ENCODE results near the gene HNRNPL.
"Not testable (repeated sequence)": the region's sequence is repeated elsewhere in the genome, so short reads cannot be mapped to it uniquely, and the experiment has no call there.

HNRNPL gene

DNA sequence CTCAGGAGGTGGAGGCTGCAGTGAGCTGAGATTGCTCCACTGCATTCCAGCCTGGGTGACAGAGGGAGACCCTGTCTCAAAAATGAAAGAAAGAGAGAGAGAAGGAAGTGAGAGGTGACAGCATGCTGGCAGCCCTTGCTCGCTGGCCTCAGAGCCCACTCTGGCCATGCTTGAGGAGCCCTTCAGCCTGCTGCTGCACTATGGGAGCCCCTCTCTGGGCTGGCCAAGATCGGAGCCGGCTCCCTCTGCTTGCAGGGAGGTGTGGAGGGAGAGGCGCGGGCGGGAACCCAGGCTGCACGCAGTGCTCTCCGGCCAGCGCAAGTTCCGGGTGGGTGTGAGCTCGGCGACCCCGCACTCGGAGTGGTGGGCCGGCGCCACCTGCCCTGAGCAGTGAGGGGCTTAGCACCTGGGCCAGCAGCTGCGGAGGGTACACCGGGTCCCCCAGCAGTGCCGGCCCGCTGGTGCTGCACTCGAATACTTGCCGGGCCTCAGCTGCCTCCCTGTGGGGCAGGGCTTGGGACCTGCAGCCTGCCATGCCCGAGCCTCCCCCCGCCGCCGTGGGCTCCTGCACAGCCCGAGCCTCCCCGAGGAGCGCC lies 28.5 kb downstream of the HNRNPL start:
- DNase-seq, result not testable (repeated sequence)

DNA sequence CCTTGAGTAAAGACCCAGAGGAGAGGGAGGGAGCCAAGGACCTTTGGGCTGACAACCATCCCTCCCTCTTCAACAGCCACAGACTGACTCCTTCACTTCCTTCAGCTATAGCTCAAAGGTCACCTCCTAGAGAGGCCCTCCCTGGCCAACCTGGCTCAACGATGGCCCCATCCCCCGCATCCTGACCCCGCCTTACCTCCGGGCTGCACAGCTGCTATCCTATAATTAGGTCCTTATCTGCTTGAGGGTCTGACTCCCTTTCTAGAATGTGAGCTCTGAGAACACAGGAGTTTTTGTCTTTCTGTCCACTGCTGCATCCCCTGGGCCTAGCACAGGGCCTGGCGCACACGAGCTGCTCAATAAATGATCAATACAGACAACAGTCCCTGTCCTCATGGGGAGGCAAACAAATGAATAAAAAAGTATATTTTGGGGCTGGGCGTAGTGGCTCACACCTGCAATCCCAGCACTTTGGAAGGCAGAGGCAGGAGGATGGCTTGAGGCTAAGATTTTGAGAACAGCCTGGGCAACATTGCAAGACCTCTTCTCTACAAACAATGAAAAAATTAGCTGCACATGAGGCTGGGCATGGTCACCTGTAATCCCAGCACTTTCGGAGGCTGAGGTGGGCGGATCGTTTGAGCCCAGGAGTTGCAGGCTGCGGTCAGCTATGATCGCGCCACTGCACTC lies 30.4 kb downstream of the HNRNPL start:
- DNase-seq, result no peak

DNA sequence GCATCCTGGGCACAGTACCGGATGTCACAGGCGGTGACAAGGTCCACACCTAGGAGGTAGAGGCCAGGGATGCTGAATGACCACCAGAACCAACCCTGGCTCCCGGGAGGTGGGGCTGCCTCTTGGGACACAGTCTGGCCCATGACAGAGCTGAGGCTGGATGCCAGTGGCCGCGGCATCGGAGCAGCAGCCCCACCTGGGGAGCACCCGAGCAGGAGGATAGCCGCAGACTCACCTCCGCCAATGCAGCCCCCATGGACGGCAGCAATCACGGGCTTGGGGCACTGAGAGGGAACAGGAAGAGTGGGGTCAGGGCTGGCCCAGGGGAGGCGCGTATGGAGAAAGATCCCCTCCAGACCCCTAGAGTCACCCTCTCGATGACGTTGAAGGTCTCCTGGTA lies 32.7 kb downstream of the HNRNPL start:
- DNase-seq, result no peak

DNA sequence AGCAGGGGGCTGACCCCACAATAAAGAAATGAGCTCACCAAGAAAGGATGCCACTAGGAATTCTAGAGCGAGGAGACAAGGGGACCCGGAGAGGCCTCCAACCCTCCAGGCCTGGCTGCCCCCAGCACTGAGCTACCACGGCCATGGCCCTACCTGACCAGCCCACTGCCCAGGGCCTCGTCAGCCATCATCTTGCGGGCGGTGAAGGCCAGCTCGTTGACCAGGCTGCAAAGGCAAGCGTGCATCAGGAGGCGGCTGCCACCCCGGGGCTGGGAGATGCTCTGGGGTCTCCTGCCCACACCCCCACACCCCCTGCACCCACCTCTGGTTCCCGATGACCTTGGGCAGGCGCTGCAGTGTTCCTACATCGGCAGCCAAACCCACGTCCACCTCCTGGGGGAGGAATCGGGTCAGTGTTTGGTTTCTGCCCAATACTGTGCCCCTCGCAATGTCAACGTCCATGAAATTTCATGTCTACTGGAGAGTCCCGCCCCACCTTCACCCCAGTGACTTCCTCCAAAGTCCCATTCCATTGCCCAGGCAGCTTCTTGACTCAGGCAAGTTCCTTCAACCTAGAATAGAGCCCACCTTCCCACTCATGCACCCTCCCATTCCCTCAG lies 33.5 kb downstream of the HNRNPL start:
- DNase-seq, result no peak

DNA sequence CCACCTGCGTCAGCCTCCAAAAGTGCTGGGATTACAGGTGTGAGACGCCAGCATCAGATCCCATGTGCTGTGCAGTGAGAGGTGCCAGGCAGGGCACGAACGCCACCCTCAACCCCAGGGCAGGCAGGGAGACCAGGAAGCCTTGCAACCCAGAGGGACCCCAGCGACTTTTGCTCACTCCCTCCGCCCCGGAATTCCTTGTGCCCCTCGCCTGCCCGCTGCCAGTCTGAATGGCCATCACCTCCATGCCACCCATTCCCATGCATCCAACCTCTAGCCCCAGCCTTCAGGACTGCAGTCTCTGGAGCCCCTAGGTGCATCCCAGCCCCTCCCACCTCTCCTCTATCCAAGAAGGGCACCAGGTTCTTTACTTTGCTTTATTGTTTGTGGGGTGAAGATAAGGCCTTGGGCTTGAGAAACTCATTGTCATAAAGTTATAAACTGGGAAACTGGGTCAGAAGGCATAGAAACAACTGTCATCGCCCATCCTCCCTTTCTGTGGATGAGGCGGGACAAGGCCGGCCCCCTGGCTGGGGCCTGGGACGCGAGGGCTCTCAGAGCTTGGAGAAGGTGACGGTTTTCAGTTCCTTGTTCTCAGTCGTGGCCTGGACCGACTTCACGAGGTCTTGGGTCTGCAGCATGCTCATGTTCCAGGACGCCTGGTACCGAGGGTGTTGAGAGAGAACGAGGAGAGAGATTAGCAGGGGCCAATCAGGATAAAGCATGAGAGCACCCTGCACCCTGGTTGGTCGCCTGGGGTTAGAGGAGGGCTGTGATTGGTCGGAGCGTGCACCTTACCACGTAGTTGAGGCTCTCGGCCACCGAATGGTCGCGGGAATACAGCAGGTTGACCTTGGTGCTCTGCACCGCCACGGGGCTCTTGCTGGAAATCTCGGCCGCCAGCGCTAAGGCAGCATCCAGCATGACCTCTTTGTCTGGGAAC lies 34.5 kb downstream of the HNRNPL start:
- no peak for DNase-seq

DNA sequence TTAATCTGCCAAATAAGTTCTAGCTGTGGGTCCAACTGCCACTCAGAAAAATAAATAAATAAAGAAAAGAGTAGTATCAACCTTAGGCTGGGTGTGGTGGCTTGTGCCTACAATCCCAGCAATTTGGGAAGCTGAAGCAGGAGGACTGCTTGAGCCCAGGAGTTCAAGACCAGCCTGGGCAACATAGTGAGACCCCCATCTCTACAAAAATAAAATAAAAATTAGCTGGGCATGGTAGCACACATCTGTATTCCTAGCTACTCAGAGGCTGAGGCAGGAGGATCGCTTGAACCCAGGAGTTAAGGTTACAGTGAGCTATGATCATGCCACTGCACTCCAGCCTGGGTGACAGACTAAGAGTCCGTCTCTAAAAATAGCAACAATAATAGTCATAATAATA lies 35.9 kb downstream of the HNRNPL start:
- DNase-seq, result not testable (repeated sequence)

DNA sequence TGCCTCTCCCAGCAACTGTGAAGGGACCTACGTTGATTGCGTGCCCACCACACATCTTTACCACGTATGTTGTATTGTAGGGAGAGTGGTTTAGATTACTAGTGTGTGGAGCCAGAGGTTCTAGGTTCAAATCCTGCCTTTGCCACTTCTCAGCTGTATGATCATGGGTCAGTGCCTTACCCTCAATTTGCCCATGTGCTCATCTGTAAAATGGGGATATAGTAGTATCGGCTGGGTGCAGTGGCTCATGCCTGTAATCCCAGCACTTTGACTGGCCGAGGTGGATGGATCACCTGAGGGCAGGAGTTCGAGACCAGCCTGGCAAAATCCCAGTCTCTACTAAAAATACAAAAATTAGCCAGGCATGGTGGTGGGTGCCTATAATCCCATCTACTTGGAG lies 36.5 kb downstream of the HNRNPL start:
- no peak for DNase-seq

DNA sequence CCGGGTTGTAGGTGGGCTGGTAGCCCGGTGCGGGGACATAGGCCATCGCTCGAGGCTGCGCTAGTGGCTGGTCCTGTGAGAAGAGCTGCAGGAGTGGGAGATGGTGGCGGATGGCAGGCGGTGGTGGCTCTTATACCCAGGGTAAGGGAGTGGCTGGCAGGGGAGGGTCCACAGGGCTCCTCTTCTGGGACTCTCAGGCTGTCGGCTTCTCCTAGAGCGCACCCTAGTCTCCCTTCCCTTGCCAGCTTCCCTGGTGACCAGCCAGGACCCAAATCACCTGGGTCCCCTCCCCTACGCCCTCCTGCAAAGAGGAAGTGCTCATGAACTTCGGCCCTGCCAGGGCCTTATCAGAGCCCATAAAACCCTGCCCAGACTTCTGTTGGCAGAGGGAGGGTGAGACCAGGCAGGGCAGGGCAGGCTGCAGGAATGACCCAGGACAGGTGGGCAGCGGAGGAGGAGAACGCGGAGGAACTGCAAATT lies 36.9 kb downstream of the HNRNPL start, which contains the start of gene LGALS4:
LGALS4 (minus strand) TSS at position 105 of the 480 bp plus-strand sequence; CDS start at position 46, 59 bp downstream.
- DNase-seq, result no peak

DNA sequence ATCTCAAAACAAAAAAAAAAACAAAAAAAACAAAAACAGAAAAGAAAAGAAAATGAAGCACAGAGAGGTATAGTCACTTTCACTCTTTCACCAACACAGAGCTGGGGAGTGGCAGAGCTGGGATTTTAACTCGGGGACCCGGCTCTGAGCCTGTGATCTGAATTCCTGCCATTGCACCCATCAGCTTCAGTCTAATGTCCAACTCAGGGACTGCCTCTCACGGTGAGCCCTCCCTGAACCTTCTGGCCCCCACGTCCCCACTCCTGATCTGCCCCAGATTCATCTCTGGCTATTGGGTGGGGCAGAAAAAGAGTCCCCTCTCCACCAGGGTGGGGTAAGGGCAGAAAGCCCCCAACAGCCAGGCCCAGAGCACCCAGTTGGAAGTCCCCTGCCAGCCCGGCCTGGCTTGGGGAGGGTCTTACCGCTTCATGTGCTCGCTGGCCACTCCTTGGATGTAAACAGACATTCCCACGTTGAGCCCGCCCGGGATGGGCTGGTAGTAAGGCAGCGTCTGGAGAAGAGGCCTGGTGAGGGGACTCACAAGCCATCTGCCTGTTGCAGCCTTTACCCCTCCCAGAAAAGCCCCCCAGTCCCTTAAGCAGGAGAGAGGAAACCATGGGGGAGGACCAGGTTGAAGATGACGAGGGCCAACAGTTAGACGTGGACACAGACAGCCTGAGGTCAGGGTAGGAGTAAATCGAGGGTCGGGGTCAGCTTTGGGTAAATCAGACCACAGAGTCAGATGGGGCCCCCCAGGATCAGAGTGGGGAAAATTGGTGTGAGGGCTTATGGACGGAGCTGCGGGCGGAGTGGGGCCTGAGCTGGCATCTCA lies 37.6 kb downstream of the HNRNPL start:
- no peak for DNase-seq

DNA sequence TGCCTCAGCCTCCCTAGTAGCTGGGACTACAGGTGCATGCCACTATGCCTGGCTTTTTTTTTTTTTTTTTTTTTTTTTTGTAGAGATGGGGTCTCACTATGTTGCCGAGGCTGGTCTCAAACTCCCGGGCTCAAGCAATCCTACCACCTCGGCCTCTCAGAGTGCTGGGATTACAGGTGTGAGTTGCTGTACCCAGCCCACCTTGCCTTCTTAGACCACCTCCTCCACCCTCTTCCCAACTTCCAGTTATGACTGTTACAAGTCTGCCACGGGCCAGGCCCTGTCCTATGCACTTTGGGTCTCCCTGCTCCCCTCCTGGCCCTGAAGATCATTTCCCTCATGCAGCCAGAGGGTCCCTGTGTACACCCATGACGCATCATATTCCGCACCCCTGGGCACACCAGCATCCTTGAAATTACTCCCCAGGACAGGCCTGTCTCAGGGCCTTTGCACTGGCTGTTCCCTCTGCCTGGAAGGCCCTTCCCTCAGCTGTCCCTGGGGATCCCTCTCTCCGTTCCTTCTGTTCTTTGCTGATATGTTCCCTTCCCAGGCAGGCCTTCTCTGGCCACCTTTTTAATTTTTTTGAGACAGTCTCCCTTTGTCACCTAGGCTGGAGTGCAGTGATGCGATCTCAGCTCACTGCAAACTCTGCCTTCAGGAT lies 40.1 kb downstream of the HNRNPL start:
- DNase-seq, result no peak

DNA sequence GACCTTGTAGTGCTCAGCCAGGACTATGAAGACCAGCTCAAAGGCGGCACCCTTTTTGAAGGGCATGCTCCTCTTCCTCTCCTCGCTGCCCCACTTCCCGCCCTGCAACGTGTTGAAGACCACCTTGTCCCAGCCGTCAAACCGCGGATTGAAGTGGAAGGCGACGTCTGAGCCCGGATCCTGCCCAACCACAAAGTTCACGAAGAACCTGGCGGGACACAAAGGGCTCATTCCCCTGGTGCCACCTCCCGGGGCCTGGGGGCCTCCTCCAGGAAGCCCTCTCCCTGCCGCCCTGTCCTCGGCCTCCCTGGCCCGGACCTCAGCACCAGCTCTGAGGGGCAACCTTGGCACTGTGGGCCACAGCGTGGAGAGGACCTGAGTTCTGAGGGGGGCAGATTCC lies 41.0 kb downstream of the HNRNPL start:
- DNase-seq, result no peak

DNA sequence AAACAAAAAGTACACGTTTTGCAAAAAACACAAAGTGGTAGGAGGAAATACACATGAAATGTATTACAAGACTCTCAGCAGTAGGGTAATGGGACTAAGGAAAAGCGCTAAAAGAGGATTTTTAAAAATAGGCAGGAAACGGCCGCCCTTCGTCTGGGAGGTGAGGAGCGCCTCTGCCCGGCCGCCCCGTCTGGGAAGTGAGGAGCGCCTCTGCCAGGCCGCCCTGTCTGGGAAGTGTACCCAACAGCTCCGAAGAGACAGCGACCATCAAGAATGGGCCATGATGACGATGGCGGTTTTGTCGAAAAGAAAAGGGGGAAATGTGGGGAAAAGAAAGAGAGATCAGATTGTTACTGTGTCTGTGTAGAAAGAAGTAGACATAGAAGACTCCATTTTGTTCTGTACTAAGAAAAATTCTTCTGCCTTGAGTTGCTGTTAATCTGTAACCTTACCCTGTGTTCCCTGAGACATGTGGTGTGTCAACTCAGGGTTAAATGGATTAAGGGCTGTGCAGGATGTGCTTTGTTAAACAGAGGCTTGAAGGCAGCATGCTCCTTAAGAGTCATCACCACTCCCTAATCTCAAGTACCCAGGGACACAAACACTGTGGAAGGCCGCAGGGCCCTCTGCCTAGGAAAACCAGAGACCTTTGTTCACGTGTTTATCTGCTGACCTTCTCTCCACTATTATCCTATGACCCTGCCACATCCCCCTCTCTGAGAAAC lies 42.2 kb downstream of the HNRNPL start:
- not testable (repeated sequence) for DNase-seq

DNA sequence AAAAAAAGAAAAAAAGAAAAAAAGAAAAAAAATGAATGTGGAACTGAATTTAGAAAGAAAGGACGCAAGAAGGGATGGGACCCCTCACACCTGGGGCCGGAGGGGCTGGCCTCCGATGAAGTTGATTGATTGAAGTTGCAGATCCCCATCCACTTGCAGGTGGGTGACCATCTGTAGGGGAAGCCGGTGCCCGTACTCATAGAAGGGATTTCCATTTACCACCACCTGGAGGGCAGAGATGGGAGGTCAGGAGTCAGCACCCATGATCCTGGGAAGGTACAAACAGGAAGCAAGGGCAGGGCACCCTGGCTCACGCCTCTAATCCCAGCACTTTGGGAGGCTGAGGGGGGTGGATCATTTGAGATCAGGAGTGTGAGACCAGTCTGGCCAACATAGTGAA lies 43.4 kb downstream of the HNRNPL start:
- no peak for DNase-seq

DNA sequence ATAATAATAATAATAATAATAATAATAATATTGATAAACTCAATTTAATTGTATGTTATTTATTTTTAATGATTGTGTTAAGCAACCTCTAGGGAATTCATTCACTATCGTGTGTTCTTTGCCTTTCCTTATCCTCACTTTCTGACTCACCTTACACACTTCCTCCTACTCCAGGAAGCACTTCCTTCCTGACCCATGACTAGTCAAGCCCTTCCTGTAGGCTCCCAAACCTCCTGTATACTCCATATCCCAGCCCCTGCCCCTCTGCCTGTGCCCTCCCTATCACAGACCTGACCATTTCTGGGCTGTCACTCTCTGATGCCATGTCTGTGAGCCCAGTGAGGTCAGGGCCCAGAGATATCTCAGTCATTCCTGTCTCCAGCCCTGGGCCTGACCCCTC lies 44.6 kb downstream of the HNRNPL start:
- no peak for DNase-seq

DNA sequence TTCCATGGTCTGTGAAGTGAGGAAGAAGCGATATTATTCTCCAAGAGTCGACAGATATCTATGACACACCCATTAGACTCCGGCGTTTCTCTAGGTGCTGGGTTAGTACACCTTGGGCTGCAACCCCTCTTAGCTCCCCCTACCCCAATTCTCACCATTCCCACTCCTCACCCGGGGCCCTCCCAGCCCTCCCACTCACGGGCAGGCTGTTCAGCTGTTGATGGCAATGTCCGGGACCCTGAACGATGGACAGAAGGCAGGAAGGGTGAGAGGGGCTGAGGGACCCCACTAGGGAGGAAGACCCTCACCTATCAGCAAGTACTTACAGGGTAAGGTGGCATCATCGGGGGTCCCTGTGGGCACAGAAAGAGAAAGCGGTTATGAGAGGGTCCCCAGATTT lies 46.2 kb downstream of the HNRNPL start:
- no peak for DNase-seq

DNA sequence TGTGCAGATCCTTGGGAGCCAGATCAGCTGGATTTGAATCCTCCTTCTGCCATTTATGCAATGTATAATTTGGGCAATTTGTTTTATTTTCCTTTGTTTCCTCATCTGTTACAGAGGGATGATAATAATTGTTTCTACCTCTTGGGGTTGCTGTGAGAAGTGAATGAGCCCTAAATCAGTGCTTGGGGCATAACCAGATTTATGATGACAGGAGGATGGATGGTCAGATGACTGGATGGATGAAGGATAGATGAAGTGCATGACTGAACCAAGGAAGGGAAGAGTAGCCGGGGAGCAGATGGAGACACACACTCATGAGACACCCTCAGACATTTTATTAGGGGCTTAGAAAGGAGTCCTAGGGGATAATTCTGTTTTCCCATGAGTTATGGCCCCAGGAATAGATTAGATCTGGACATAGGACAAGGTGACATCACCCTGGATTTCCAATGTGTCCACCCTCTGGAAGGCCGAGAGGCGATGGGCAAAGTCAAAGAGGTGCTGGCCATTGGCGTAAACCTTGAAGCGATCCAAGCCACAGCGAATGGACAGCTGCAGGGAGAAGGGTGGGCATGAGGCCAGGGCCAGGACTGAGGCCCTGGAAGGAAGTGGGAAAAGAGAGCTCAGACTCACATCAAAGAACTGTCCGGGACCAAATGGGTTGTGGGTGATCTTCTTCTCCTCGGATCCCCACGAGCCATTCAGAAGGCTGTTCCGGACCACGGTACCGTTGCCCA lies 48.3 kb downstream of the HNRNPL start:
- DNase-seq, result no peak

DNA sequence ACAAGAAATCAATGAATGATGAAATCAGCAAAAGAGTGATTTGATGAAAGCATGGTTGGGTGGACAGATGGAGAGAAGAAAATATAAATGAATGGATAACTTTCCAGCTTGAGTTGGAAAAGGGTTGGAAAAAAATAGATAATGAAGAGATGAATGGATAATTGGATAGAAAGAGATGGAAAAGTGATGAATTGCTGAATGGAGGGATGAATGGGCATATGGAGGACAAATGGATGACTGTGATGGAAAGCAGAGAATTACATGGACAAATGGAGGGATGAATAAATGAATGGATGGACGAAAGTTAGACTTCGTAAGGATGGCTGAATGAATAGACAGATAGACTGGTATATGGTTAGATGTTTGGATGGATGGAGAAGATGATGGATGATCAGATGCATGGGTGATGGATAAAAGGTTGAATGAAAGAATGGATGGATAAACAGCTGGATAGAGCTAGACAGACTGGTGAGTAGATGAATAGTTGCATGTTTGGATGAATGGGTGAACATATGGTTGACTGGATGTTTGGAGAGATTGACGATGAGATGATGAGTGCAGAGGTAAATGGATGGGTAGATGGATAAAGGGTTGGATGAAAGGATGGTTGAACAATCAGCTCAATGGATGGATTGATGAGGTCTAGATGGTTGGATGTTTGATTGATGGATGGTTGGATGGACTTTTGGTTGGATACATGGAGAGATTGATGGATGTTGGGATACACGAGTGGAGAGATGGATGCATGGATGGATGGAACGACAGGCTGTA lies 49.0 kb downstream of the HNRNPL start:
- no peak for DNase-seq

DNA sequence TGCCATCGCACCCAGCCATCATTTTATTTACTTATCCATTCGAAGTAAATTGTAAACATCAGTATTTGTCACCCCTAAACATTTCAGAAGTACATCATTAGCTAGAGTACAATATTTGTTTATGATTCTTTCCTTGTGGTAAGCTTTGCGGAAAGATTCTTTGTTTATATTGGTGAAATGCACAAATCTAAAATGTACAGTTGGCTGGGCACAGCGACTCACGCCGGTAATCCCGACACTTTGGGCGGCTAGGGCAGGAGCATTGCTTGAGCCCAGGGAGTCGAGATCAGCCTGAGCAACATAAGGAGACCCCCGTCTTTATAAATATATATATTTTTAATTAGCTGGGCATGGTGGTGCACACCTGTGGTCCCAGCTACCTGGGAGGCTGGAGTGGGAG lies 50.7 kb downstream of the HNRNPL start:
- DNase-seq, result no peak

DNA sequence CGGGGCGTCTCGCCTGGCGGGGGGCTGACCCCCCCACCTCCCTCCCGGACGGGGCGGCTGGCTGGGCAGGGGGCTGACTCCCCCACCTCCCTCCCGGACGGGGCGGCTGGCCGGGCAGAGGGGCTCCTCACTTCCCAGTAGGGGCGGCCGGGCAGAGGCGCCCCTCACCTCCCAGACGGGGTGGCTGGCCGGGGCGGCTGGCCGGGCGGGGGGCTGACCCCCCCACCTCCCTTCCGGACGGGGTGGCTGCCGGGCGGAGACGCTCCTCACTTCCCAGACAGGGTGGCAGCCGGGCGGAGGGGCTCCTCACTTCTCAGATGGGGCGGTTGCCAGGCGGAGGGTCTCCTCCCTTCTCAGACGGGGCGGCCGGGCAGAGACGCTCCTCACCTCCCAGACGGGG lies 52.0 kb downstream of the HNRNPL start:
- not testable (repeated sequence) for DNase-seq
